H4 (cell line): ENCODE measurements around the gene PPIL6. TPM values are rescaled to one million over a fixed set of nuclear protein-coding genes. Genes with fewer than 3 reads are reported as not detected.

ENCODE experiments used
- DNase-seq: peaks from one replicate; pipeline ENCODE4 v3.0.0-alpha.2; 2015; ENCODE audit warnings: low spot score
- total RNA-seq: library from RNA; depleted of rRNA; stranded (reverse); fragments of >200 nt; shearing (Covaris generic); gene quantifications from 2 replicates; pipeline ENCODE4 v1.2.3, GENCODE V29; 2014; rRNA removed

PPIL6 gene
- total RNA-seq, 1 experiment from 2014 or later: 1.0 TPM

DNA sequence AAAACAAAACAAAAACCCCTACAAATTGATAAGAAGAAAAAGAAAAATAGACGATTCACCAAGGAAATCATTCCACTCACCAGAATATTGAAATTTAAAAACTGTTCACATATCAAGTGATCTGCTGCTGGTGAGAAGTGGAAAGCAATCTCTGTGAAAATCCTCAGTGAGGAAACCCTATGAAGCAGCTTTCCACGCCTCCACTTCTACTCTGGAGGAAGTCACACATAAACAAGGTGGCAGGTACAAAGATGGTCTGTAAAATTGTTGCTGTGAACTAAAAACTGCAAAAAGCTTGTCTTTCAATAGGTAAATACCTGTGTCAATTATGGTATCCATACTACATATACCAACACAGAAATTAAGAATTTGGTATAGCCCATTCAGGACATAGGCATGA, 76.7 kb downstream of the PPIL6 start:
- DNase-seq: no peak

DNA sequence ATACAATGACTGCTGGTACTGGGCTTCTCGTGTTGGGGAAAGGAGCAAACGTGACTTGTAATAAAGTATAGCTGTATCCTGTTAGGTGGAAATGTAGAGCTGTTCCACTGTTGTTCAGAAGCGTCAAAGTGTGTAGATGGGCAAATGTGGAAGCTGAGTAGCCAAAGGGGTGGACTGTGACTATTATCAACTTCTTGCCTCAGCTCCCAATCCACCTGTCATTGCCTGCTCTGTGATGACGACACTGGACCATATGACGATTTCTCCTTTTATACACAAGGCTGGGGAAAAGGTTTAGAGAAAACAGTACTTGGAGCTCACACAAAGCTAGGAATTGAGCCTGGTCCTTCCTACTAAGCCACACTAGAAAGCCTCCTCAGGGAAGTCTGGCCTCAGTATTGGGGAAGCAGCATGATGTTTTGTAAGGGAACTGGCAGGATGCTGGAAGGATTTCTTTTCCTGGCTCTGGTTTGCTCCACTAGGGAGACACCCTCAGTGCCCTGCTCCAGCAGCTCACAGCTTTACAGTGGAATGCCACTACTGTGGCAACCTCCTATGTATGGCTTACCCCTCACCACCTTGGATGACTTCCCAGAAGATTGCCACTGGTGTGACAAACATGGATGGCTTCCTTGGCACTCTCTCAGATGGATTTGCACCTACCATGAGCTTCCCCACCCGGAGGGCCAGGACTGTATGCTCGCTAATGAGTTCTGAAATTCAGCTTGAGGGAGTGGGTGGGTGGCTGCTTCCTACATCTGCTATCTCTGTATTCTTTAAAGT, 78.1 kb downstream of the PPIL6 start:
- DNase-seq: no peak

DNA sequence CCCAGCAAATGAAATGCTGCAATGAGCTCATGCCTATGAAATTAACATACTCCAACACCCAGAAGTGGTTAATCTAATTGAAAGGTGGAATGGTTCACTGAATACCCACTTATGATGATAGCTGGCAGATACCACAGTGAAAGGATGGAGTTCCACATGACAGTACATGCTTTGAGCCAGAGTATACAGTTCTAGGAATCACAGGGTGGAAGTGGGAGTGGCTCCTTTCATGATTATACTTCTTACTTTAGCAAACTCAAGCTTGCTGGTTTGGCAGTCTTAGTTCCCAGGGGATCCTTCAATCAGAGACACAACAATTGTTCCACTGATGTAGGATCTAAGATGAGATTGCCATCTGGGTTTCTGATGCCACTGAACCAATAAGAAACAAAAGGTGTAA, 79.6 kb downstream of the PPIL6 start:
- DNase-seq: no peak

DNA sequence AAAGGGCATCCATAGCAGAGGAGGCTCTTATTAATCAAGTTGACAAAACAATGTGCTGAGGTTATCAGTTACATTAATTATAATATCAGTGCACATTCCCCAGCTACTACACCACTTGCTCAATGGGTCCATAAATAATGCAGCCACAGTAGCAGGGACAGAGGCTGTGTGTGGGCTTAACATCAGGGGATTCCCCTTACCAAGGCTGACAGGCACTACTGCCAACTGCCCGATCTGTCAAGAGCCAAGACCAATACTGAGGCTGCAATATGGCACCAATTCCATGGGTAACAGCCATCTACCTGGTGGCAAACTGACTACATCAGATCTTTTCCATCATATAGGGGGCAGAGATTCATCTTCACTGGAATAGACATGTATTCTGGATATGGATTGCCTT, 80.1 kb downstream of the PPIL6 start:
- DNase-seq: no peak

DNA sequence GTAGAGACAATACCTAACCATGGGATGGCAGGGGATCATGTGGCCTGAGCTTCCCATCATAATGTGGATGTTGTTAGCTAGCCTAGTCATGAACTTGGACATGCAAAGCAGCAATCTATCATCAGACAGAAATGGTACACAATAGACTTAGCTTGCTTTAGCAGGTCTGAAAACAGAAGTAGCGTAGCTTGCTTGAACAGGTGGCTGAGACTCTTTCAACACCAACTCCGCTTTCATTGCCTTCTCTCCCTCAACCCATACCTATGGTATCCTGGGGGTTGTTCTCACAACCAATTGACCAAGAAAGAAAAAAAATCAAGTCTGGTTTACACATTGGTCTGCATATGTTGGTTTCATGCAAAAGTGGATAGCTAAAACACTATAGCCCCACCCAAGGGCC, 81.2 kb downstream of the PPIL6 start:
- no peak for DNase-seq

DNA sequence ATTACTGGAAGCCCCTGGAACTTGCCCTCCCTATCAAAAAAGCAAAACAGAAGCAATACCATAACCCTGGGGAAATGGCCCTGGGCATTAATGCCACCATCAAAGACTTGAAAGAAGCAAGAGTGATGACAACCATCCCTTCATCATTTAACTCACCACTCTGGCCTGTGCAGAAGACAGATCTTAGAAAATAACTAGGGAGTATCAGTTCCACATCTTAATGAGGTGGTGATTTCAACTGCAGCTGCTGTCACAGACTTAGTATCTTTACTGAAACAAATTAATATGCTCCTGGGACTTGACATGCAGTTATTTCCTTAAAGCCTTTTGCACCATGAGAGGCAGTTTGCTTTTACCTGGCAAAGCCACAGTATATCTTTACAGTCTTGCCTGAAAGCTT, 82.2 kb downstream of the PPIL6 start:
- no peak for DNase-seq

DNA sequence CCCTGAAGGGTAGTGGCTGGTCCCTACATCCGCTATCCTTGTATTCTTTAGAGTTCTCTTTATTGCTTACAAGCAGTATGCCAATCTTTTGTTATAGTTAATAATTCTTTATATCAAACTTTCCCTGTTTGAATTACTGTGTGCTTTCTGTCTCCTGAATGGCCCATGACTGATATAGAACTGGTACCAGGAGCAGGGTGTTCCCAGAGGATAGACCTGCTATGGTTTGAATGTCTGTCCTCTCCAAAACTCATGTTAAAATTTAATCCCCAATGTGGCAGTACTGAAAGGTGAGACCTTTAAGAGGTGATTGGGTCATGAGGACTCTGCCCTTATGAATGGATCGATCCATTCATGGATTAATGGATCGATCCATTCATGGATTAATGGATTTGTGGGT, 84.2 kb downstream of the PPIL6 start:
- DNase-seq: no peak

DNA sequence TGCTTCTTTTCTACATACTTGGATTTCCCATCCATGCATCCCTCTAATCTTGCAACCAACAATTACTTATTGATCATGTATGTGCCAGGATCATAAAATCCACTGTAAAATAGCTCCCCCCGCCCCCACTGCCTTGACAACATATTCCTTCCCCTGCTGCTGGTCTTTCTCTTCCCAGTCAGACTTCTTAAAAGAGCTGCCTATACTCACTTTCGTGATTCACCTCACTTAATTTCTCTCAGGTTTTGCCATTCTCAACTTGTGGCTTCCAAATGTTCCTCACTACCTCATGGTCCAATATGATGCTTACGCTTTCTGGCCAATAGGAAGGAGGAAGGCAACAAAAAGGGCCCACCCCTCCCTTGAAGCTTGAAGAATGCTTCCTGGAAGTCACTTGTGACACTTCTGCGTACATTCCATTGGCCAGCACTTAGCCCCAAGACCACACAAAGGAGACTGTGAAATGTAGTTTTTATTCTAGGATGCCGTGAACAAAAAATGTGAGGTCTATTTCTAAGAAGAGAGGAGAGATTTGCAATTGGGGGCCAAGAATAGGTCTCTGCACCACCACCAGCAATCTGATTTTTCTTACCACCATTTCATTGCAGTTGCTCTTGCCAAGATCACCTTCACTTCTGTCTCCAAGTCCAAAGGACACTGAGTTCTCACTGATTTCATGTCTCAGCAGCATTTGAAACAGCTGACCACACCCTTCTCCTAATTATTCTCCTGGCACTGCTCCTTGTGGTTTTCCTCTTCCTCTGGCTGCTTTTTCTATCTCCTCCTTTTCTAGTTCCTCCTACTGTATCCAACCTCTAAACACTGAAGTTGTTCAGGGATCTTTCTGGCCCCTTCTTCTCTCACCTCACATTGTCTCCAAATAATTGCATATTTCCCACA, 88.9 kb downstream of the PPIL6 start:
- peak; percentile 9 for DNase-seq

DNA sequence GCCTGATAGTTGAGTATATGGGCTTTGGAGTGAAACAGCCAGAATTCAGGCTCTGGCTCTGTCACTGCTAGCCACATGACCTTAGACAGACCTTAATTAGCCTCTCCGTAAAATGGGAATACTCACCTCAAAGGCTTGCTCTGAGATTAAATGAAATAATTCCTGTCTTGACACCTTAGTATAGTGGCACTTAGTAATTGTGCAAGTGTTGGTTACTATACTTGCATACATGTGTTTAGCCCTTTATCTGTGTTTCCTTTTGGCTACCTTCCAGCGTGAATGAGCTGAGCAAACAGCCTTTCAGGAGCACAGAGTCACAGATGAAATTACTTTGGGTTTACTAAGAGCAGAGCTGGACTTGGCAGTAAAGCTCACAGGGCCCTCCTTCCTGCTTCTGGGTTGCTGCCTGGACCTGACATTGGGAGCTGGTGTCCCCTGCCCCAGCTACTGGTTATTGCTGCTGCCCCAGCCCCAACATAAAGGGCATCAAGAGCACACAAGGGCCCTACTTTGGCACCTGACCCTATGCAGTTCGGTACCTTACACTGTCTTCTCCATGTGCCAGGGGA, 90.9 kb downstream of the PPIL6 start:
- DNase-seq: peak; percentile 9

DNA sequence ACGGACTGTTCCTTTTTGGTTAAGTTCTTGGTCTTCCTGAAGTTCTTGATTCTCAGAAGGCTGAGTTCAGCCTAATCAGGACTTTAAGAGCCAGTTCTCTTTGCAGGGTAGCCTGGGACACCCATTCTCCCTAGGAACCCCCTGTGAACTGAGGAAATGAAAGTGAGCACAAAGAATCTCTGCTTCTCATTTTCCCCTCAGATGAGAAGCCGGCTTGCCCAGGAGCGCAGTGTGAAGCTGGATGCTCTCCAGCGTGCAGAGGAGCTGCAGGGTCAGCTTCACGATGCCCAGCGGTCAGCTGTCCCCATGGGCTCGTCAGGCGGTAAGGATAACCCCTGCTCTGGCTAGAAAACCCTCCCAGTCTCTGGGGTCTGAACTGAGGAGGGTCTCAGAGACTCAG, 92.2 kb downstream of the PPIL6 start:
- DNase-seq: no peak

DNA sequence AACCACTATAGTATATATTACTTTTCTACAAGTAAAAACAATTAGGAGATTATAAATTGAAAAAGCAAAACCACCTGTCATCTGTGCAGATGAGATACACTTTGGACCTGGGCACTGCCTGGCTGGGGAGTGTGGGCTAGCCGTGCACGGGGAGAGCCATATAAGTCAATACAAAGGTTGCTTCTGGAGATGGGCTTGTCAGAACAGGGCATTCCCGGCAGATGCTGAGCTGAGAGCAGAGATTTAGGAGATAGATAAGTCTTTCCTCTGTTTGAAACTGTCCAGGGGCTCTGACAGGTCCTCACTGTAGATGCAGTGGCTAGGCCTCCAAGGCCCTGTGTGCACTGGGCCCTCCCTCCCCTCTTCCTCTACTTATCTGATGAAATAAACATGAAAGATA, 92.6 kb downstream of the PPIL6 start:
- DNase-seq: no peak

DNA sequence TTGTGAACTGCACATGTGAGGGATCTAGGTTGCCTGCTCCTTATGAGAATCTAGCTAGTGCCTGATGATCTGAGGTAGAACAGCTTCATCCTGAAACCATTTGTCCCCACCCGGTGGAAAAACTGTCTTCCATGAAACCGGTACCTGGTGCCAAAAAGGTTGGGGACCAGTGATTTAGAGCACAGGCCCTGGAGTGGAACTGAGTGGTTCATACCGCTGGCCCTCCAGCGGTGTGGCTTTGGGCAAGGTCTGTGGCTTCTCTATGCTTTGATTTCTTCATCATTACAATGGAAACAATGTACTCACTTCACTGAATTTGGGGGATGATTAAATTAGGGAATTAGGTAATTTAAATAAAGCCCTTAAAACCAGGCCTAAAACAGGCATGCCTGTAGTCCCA, 94.4 kb downstream of the PPIL6 start:
- no peak for DNase-seq

DNA sequence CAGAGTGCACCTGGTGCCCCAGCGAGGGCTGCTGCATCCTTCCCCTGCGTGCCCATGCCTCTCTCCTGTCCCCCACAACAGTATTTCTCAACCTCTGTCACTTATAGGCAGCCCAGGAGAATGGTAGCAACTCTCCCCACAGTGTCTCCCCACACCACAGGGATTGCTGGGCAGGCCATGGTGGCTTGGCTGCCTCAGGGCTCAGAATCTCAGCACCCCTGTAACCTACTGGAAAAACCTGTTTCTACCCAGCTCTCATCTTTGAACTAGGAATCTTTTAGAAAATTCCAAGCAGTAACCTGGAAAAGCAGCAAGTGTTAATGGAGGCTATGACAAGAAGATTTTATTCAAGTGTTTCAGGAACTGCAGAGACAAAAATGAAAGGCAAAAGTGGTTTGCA, 96.2 kb downstream of the PPIL6 start:
- no peak for DNase-seq

DNA sequence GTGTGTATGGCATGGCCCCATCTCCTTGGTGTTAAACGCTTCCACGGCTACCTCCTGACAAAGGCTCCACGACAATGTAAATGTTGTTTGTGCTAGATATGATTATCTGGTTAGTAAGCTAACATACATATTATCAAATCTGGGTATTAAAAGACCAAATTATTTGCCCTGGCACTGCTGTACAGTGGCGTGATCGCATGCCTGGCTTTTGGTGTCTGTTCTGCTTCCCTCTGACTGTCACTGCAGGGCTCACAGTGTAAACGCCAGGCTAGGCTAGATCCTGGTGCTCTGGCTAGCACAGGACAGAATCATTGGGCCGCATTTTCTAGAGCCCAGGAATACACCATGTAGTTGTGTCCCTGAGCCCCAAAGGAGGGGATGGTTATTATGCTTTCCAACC, 96.9 kb downstream of the PPIL6 start:
- no peak for DNase-seq

DNA sequence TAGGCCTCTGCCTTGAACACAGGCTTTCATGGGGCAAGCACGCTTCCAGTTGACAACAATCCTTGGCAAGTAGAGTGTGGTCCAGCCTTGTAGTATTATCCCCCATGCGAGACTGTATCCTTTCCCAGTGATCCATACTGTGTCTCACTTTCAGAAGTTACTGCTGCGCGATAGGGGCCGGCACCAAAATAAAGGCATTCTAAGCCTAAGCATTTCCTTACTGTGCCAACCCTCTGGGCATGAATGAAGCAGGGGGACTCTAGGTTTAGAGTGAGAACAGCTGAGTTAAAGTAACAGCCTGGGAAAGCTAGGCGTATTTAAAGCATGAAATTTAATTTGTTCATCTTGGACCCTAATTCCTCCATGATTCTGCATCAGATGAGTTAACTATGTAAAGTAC, 97.5 kb downstream of the PPIL6 start:
- DNase-seq: no peak

DNA sequence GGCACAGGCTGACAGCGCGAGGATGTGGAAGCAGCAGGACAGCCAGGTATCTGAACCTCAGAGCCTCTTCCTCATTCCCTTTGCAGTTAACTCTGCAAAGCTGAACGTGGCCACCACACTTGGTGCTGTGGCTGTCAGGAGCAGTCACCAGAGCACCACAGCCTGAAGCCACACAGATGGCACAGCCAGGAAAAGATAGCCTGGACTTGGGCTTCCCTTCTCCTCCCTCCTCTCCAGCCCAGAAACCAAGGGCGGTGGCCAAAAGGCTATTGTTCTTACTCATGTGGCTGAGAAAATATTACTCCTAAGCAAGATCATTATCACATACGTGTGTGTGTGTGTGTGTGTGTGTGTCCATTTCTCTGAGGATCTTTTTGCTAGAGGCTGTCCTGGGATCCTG, 97.9 kb downstream of the PPIL6 start:
- DNase-seq: no peak

DNA sequence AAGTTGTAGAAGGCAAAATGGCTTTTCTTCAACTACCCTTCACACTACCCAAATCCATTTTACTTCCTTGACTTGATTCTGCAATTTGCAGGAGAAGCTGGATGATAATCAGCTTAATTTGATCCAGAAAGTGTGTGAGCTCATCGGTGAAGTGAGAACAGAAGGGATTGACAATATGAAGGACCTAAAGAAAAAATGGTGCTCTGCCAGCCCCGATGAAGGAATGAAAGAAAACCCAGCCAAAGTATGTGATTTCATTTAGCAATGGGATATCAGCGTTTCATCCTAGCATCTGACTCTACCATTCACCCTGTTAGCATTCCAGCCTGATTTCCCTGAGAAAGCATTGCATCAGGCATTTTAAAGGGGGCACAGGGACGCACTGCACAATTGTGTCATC, 99.6 kb downstream of the PPIL6 start:
- DNase-seq: no peak

Other genes starting within 250 kb of the PPIL6 start
- 92.0 and 115 TPM in 2 replicates for gene CD164, start 58.2 kb downstream of the PPIL6 start, total RNA-seq
- 11.2 and 12.9 TPM in 2 replicates for gene SMPD2, start 96 bp upstream of the PPIL6 start, total RNA-seq
- gene MICAL1, start 15.1 kb upstream of the PPIL6 start, total RNA-seq: 3.5 and 5.8 TPM in 2 replicates
- gene ZBTB24, start 42.6 kb upstream of the PPIL6 start, total RNA-seq: 5.2 and 6.1 TPM in 2 replicates